HFF-Myc (cell line): ENCODE results near the gene MET.

Experiments used
- DNase-seq: peaks from one replicate; pipeline ENCODE4 v3.0.0-alpha.2; 2011; ENCODE audit warnings: low read depth; ENCODE audit errors: extremely low read depth
- H3K4me3 ChIP-seq: replicated peaks from 2 replicates; pipeline ENCODE4 v1.5.1; 2011; ENCODE audit warnings: low read depth, mild to moderate bottlenecking, control low read depth, low read length
- CTCF ChIP-seq: IDR thresholded peaks from 2 replicates; pipeline ENCODE4 v1.5.1; 2012; ENCODE audit warnings: mild to moderate bottlenecking, low read depth, low read length, control low read depth; ENCODE audit errors: missing control alignments

MET gene

GRCh38 chr7:116702046-116702785 lies 30.2 kb downstream of the MET start:
- no peak for TF ChIP-seq CTCF

GRCh38 chr7:116704650-116705228 lies 32.7 kb downstream of the MET start:
- DNase-seq: no peak
- no peak for TF ChIP-seq CTCF
- no peak overlapping the region for H3K4me3 ChIP-seq

More at GRCh38 chr7:116702046-116702785, 30.2 kb downstream of the MET start:
- DNase-seq: no peak
- no peak overlapping the region for H3K4me3 ChIP-seq

GRCh38 chr7:116705419-116705818 lies 33.4 kb downstream of the MET start:
- TF ChIP-seq CTCF: no peak
- DNase-seq: no peak
- no peak overlapping the region for H3K4me3 ChIP-seq

GRCh38 chr7:116706668-116707126 lies 34.7 kb downstream of the MET start:
- H3K4me3 ChIP-seq: peak overlapping the region; percentile 12
- no peak for DNase-seq
- TF ChIP-seq CTCF: no peak

- no peak for DNase-seq
- no peak for TF ChIP-seq CTCF
- H3K4me3 ChIP-seq: no peak overlapping the region
These were observed 35.3 kb downstream of the MET start for GRCh38 chr7:116707289-116707688.

GRCh38 chr7:116708248-116708647 lies 36.3 kb downstream of the MET start:
- no peak overlapping the region for H3K4me3 ChIP-seq
- no peak for TF ChIP-seq CTCF
- no peak for DNase-seq

GRCh38 chr7:116708861-116709260 lies 36.9 kb downstream of the MET start:
- no peak for DNase-seq
- H3K4me3 ChIP-seq: no peak overlapping the region
- TF ChIP-seq CTCF: no peak
